ENCODE data around the gene TSR3.

Gene TSR3

DNA sequence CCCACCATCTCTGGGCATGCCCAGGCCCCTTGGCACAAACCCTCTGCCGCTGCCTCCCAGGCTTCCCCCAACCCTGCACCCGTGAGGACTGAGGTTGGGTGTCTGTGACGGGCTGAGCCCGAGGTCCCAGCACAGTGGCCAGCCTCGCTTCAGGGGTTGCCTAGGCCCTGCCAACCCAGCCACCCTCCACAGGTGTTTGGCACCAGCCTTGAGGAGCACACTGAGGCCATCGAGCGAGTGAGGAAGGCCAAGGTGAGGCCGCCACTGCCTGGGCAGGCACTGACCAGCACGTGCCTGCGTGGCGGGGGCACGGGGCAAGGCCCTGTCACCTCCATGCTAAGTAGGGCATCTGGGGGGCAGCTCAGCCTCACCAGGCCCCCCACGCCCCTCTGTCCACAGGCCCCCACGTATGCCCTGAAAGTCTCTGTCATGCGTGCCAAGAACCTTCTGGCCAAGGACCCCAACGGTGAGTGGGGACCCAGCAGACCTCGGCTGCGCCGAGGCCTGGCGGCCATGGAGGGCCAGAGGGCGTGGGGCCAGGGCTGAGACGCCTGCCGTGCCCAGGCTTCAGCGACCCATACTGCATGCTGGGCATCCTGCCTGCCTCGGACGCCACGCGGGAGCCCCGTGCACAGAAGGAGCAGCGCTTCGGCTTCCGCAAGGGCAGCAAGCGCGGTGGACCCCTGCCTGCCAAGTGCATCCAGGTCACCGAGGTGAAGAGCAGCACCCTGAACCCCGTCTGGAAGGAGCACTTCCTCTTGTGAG, 10.8 kb downstream of the TSR3 start:
- no peak overlapping the region for H3K4me3 ChIP-seq (replicated peaks; ENCODE audit: low read depth, low read length)

GRCh38 chr16:1338855-1339675, 12.6 kb downstream of the TSR3 start:
- TF ChIP-seq, protein P1, sequence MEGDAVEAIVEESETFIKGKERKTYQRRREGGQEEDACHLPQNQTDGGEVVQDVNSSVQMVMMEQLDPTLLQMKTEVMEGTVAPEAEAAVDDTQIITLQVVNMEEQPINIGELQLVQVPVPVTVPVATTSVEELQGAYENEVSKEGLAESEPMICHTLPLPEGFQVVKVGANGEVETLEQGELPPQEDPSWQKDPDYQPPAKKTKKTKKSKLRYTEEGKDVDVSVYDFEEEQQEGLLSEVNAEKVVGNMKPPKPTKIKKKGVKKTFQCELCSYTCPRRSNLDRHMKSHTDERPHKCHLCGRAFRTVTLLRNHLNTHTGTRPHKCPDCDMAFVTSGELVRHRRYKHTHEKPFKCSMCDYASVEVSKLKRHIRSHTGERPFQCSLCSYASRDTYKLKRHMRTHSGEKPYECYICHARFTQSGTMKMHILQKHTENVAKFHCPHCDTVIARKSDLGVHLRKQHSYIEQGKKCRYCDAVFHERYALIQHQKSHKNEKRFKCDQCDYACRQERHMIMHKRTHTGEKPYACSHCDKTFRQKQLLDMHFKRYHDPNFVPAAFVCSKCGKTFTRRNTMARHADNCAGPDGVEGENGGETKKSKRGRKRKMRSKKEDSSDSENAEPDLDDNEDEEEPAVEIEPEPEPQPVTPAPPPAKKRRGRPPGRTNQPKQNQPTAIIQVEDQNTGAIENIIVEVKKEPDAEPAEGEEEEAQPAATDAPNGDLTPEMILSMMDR (IDR thresholded peaks at IDR 0.05; ENCODE audit: insufficient read depth, low read length, poor library complexity, severe bottlenecking): no peak
- H3K36me3 ChIP-seq (ENCODE audit: control insufficient read depth, insufficient read depth, low read length): no peaks in the 10 kb centered on the region
- DNase-seq (ENCODE audit: extremely low read depth, insufficient read length): no peak
- no peak overlapping the region for H3K4me3 ChIP-seq (replicated peaks; ENCODE audit: low read depth, low read length)
- peaks cover 3% of the 10 kb centered on the region; the same call in 1 of the 2 replicates for H3K27me3 ChIP-seq (replicated peaks; ENCODE audit: control insufficient read depth, insufficient read depth, low read length)

More for the DNA sequence above, 10.8 kb downstream of the TSR3 start:
- TF ChIP-seq, protein P1 (IDR thresholded peaks at IDR 0.05; ENCODE audit: insufficient read depth, low read length, poor library complexity, severe bottlenecking): no peak
- H3K36me3 ChIP-seq (ENCODE audit: control insufficient read depth, insufficient read depth, low read length): no peaks in the 10 kb centered on the region
- DNase-seq (ENCODE audit: extremely low read depth, insufficient read length): no peak
- peaks cover 3% of the 10 kb centered on the region; the same call in 1 of the 2 replicates for H3K27me3 ChIP-seq (replicated peaks; ENCODE audit: control insufficient read depth, insufficient read depth, low read length)

- no peaks in the 10 kb centered on the region for H3K36me3 ChIP-seq (ENCODE audit: control insufficient read depth, insufficient read depth, low read length)
- H3K4me3 ChIP-seq (replicated peaks; ENCODE audit: low read depth, low read length): no peak overlapping the region
- no peak for DNase-seq (ENCODE audit: extremely low read depth, insufficient read length)
- peaks cover 3% of the 10 kb centered on the region; the same call in 1 of the 2 replicates for H3K27me3 ChIP-seq (replicated peaks; ENCODE audit: control insufficient read depth, insufficient read depth, low read length)
- TF ChIP-seq, protein P1 (IDR thresholded peaks at IDR 0.05; ENCODE audit: insufficient read depth, low read length, poor library complexity, severe bottlenecking): peak; percentile 75
These were observed 13.5 kb downstream of the TSR3 start for GRCh38 chr16:1338119-1338730.

DNA sequence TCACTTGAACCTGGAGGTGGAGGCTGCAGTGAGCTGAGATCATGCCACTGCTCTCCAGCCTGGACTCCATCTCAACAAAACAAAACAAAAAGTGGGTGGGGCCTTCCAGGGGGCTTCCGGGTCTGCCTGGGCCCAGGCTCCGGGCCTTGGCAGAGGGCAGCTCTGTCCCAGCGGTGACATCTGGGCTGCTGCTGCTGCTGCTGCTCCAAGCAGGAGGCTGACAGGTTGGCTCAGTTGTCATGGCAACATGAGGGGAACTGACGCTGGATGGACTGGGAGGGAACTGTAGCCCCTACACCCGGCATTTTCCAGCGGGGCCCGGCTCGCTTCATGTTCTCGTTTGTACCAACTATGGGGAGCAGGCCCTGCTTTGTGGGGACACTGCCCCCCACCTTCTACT, 14.2 kb downstream of the TSR3 start:
- H3K4me3 ChIP-seq (replicated peaks; ENCODE audit: low read depth, low read length): no peak overlapping the region
- peaks cover 3% of the 10 kb centered on the region; the same call in 1 of the 2 replicates for H3K27me3 ChIP-seq (replicated peaks; ENCODE audit: control insufficient read depth, insufficient read depth, low read length)
- no peaks in the 10 kb centered on the region for H3K36me3 ChIP-seq (ENCODE audit: control insufficient read depth, insufficient read depth, low read length)
- TF ChIP-seq, protein P1 (IDR thresholded peaks at IDR 0.05; ENCODE audit: insufficient read depth, low read length, poor library complexity, severe bottlenecking): no peak
- no peak for DNase-seq (ENCODE audit: extremely low read depth, insufficient read length)

GRCh38 chr16:1336619-1337018, 15.1 kb downstream of the TSR3 start:
- H3K4me3 ChIP-seq (replicated peaks; ENCODE audit: low read depth, low read length): no peak overlapping the region
- peaks cover 3% of the 10 kb centered on the region; the same call in 1 of the 2 replicates for H3K27me3 ChIP-seq (replicated peaks; ENCODE audit: control insufficient read depth, insufficient read depth, low read length)
- H3K36me3 ChIP-seq (ENCODE audit: control insufficient read depth, insufficient read depth, low read length): no peaks in the 10 kb centered on the region
- TF ChIP-seq, protein P1 (IDR thresholded peaks at IDR 0.05; ENCODE audit: insufficient read depth, low read length, poor library complexity, severe bottlenecking): no peak
- no peak for DNase-seq (ENCODE audit: extremely low read depth, insufficient read length)

Measured in GM06990 (cell line).